BE2C (cell line): ENCODE measurements around the gene PARG.
"Not testable (repeated sequence)": the region's sequence is repeated elsewhere in the genome, so short reads cannot be mapped to it uniquely, and the experiment has no call there.

Source experiments
- DNase-seq: peaks from one replicate; pipeline ENCODE4 v3.0.0-alpha.2; 2020
- H3K27me3 ChIP-seq: fragments of 250-450 bp; sonication (Bioruptor Pico); 2 replicates; pipeline ENCODE4 v1.5.1; 2020; ENCODE audit warnings: mild to moderate bottlenecking
- H3K36me3 ChIP-seq: fragments of 250-450 bp; sonication (Bioruptor Pico); 2 replicates; pipeline ENCODE4 v1.5.1; 2020; ENCODE audit warnings: mild to moderate bottlenecking
- H3K4me1 ChIP-seq: fragments of 250-450 bp; sonication (Bioruptor Pico); 2 replicates; pipeline ENCODE4 v1.5.1; 2020
- H3K4me3 ChIP-seq: 2 replicates; pipeline ENCODE4 v1.5.1; 2011; ENCODE audit warnings: low read depth, low read length
- H3K9me3 ChIP-seq: fragments of 250-450 bp; sonication (Bioruptor Pico); 2 replicates; pipeline ENCODE4 v1.5.1; 2020
- CTCF ChIP-seq: IDR thresholded peaks from 2 replicates; pipeline ENCODE4 v1.5.1; 2012; ENCODE audit warnings: mild to moderate bottlenecking, low read depth, low read length

Gene PARG

DNA sequence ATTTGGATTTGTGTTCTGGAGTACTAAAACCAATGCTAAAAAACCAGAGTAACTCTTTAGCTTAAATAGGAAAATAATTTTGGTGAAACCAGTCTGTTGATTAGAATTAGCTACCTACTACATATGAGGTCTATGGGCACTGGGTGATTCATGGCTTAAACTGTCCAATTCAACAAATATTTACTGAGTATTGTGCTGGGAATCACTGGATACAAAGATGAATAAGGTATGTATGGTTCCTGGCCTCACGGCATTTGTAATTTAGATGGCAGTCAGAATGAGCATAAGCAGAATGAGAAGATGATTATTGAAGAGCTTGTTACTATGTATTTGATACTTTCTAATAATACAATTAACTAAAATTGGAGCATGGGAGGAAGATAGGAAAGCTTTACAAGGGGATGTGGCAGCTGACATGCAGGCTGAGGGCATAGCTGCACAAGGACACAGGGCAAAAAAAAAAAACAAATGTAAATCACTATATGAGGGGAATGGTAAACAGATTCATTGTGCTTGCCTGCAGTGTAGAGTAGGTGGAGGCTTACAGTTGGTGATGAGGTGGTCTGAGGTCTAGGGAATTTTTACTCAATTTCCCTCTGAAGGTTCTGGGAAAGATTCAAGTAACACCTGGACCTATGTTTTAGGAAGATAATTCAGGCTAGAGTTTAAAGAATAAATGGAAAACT lies 83.0 kb downstream of the PARG start:
- not testable (repeated sequence) for H3K4me3 ChIP-seq, H3K4me1 ChIP-seq, H3K36me3 ChIP-seq, H3K9me3 ChIP-seq, H3K27me3 ChIP-seq, DNase-seq

DNA sequence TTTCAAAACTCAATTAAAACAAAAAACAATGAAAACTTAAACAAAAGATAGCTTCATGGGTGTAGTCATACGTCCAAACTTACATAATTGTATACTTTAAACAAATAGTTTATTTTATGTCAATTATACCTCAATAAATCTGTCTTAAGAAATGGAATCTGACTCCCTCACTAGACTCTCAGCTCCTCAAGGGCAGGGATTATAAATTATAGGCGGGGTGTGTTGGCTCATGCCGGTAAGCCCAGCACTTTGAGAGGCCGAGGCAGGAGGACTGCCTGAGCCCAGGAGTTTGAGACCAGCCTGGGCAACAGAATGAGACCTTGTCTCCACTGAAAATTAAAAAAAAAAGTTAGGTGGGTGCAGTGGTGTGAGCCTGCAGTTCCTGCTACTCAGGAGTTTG lies 92.3 kb downstream of the PARG start:
- not testable (repeated sequence) for H3K9me3 ChIP-seq, H3K27me3 ChIP-seq, H3K36me3 ChIP-seq, H3K4me3 ChIP-seq, DNase-seq, H3K4me1 ChIP-seq

- DNase-seq, result no peak
- Histone ChIP-seq H3K4me3 (no peak overlapping the region), H3K27me3 (no peaks in the 10 kb centered on the region), H3K36me3 (peaks cover 24% of the 10 kb centered on the region), H3K9me3 (no peaks in the 10 kb centered on the region; the same call in 1 of the 2 replicates), H3K4me1 (peaks cover 3% of the 10 kb centered on the region; the same call in 1 of the 2 replicates)
- TF ChIP-seq CTCF, result no peak
Measured at GRCh38 chr10:49844775-49845595, 96.8 kb downstream of the PARG start.

DNA sequence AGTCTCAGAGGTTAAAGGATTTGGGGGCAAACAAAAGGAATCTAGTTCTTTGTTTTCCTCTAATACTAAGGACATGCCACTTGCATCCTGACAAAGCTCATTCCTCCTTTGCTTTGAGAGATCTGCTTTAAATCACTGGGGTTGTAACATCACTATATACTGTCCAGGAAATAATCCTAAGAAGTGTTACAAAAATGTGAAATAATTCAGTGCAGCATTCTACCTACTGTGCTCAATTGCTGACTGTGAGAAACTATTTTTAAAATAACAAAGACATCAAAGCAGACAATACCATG lies 99.5 kb downstream of the PARG start:
- H3K27me3 ChIP-seq, H3K9me3 ChIP-seq, DNase-seq, H3K4me1 ChIP-seq: not testable (repeated sequence)
- peaks cover 31% of the 10 kb centered on the region for H3K36me3 ChIP-seq
- H3K4me3 ChIP-seq, result peak overlapping the region; percentile 44; the same call in 1 of the 2 replicates

GRCh38 chr10:49841615-49842332 lies 100.1 kb downstream of the PARG start:
- no peaks in the 10 kb centered on the region for H3K27me3 ChIP-seq
- peaks cover 31% of the 10 kb centered on the region for H3K36me3 ChIP-seq
- peak; percentile 15 for DNase-seq
- no peak for TF ChIP-seq CTCF
- no peaks in the 10 kb centered on the region; the same call in 1 of the 2 replicates for H3K9me3 ChIP-seq
- H3K4me1 ChIP-seq, result peaks cover 3% of the 10 kb centered on the region; the same call in 1 of the 2 replicates
- peak overlapping the region; percentile 44 for H3K4me3 ChIP-seq

GRCh38 chr10:49837685-49838084 lies 104.1 kb downstream of the PARG start:
- H3K9me3 ChIP-seq, result no peaks in the 10 kb centered on the region
- H3K4me3 ChIP-seq, result no peak overlapping the region
- H3K36me3 ChIP-seq, result peaks cover 21% of the 10 kb centered on the region
- no peak for DNase-seq
- H3K27me3 ChIP-seq, result no peaks in the 10 kb centered on the region
- peaks cover 3% of the 10 kb centered on the region; the same call in 1 of the 2 replicates for H3K4me1 ChIP-seq
- no peak for TF ChIP-seq CTCF

DNA sequence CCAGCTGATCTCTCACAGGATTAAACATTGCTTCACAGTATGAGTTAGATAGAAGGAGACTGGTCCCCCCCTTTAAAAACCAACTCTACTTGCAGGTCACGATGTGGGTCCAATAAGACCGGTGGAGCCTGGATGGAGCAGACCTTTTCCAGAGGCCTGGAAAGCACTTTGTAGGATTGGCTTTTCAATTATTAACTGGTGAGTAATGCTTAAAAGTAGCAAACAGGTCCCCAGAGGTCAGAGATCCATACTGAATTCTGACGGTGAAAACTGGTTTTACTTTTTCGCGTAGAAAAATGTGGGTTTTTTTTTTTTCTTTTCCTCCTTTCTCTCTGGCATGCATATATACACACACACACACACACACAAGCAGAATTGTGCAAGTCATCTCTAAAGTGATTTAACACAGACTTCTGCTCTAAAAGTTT lies 104.8 kb downstream of the PARG start:
- TF ChIP-seq CTCF, result no peak

More for the DNA sequence above, 104.8 kb downstream of the PARG start:
- Histone ChIP-seq H3K36me3 (peaks cover 21% of the 10 kb centered on the region), H3K4me1 (peaks cover 3% of the 10 kb centered on the region; the same call in 1 of the 2 replicates), H3K27me3 (no peaks in the 10 kb centered on the region), H3K9me3 (no peaks in the 10 kb centered on the region), H3K4me3 (no peak overlapping the region)
- DNase-seq, result no peak
